ENCODE results near the gene UTF1. TPM values are rescaled to one million over a fixed set of nuclear protein-coding genes. Genes with fewer than 3 reads are reported as not detected.
A peak's percentile ranks its signal among the peaks of the same experiment; 100 is the strongest.

UTF1 gene
- total and polyA plus RNA-seq, 2 experiments from 2014 or later: 12.2 to 51.4 TPM

GRCh38 chr10:133255323-133255722 lies 25.3 kb downstream of the UTF1 start (continued):
- TF ChIP-seq ZNF462 (CRISPR knock-in tag; IDR thresholded peaks at IDR 0.05): no peak
- no peak for TF ChIP-seq NANOG (IDR thresholded peaks at IDR 0.05; ENCODE audit: borderline replicate concordance)

GRCh38 chr10:133257489-133258065 lies 27.6 kb downstream of the UTF1 start:
- no peaks in the 10 kb centered on the region for H3K79me2 ChIP-seq (replicated peaks; ENCODE audit: insufficient read depth)
- peaks cover 13% of the 10 kb centered on the region for H3K4me1 ChIP-seq (ENCODE audit: insufficient read depth)
- DNase-seq (ENCODE audit: low spot score): peak; percentile 82
- H3F3A ChIP-seq (replicated peaks; ENCODE audit: low read depth): no peaks in the 10 kb centered on the region
- H3K27me3 ChIP-seq (ENCODE audit: insufficient read depth): peaks cover 4% of the 10 kb centered on the region
- H3K4me3 Mint-ChIP-seq: peak overlapping the region; percentile 68
- H3K27ac ChIP-seq (ENCODE audit: low read depth): no peak overlapping the region
- peak; percentile 72 for ATAC-seq
- H3K27ac Mint-ChIP-seq: no peak overlapping the region
- H3K4me1 Mint-ChIP-seq: peaks cover 12% of the 10 kb centered on the region
- peak overlapping the region; percentile 60 for H3K4me3 ChIP-seq
- no peaks in the 10 kb centered on the region for H3K36me3 ChIP-seq (ENCODE audit: insufficient read depth)
- peak overlapping the region; percentile 84 for H3K4me2 ChIP-seq
- no peaks in the 10 kb centered on the region for H3K9me2 ChIP-seq (ENCODE audit: insufficient read depth)
- peak overlapping the region; percentile 95 for H2AFZ ChIP-seq
- H3K27me3 Mint-ChIP-seq (ENCODE audit: insufficient read depth, low read depth, poor library complexity): peaks cover 18% of the 10 kb centered on the region
- no peaks in the 10 kb centered on the region; the same call in 2 of the 3 replicates for H3K36me3 Mint-ChIP-seq (ENCODE audit: low read depth)
- no peaks in the 10 kb centered on the region for H4K20me1 ChIP-seq (replicated peaks; ENCODE audit: insufficient read depth)
- no peak for TF ChIP-seq JUNB (IDR thresholded peaks at IDR 0.05; ENCODE audit: unreplicated experiment)
- TF ChIP-seq STAT1 (IDR thresholded peaks at IDR 0.05; ENCODE audit: unreplicated experiment): no peak
- no peak for TF ChIP-seq EZH2phosphoT487 (IDR thresholded peaks at IDR 0.05; ENCODE audit: unreplicated experiment)
- TF ChIP-seq CTCF (conservative IDR thresholded peaks at IDR 0.05; ENCODE audit: low read depth in 2 of 2): peak in 1 of 2 experiments; percentile 59; a peak in 3 of 4 replicates
- no peaks in the 10 kb centered on the region; the same call in 1 of the 3 replicates for H3K9me3 Mint-ChIP-seq

Measured in GM23338 (cell line).